Measurements from ENCODE around the gene MAN1A1. TPM values are rescaled to one million over a fixed set of nuclear protein-coding genes. Genes with fewer than 3 reads are reported as not detected.

MAN1A1 gene
- total RNA-seq, 1 donor from 2014 or later = 52.2 TPM

DNA sequence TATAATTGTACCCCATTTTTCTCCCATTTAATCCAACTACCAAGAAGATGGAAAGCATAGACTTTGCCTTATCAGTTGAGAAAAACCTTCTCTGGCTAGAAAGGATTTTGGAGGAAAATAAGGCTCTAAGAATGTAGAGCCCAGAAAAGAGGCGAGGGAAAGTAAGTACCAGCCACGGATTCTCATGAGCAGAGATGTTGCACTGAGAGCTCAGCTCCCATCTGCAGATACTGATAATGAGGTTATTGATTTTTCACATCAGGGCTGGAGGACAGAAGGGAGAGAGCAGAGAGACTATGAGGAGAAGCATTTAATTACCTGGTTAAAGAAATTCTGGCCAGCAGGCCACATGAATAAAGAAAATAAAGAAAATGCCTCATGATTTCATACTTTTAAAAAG, 166.7 kb downstream of the MAN1A1 start:
- no peak for DNase-seq (ENCODE audit: extremely low spot score, unreplicated experiment)
- no peak overlapping the region for H3K4me3 Mint-ChIP-seq
- TF ChIP-seq, protein P1, sequence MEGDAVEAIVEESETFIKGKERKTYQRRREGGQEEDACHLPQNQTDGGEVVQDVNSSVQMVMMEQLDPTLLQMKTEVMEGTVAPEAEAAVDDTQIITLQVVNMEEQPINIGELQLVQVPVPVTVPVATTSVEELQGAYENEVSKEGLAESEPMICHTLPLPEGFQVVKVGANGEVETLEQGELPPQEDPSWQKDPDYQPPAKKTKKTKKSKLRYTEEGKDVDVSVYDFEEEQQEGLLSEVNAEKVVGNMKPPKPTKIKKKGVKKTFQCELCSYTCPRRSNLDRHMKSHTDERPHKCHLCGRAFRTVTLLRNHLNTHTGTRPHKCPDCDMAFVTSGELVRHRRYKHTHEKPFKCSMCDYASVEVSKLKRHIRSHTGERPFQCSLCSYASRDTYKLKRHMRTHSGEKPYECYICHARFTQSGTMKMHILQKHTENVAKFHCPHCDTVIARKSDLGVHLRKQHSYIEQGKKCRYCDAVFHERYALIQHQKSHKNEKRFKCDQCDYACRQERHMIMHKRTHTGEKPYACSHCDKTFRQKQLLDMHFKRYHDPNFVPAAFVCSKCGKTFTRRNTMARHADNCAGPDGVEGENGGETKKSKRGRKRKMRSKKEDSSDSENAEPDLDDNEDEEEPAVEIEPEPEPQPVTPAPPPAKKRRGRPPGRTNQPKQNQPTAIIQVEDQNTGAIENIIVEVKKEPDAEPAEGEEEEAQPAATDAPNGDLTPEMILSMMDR (conservative IDR thresholded peaks at IDR 0.05) = no peak
- peaks cover 4% of the 10 kb centered on the region for H3K4me1 Mint-ChIP-seq (ENCODE audit: unreplicated experiment)
- H3K27me3 Mint-ChIP-seq = no peaks in the 10 kb centered on the region
- no peaks in the 10 kb centered on the region for H3K9me3 Mint-ChIP-seq
- H3K36me3 Mint-ChIP-seq = peaks cover 19% of the 10 kb centered on the region
- H3K27ac Mint-ChIP-seq = no peak overlapping the region

DNA sequence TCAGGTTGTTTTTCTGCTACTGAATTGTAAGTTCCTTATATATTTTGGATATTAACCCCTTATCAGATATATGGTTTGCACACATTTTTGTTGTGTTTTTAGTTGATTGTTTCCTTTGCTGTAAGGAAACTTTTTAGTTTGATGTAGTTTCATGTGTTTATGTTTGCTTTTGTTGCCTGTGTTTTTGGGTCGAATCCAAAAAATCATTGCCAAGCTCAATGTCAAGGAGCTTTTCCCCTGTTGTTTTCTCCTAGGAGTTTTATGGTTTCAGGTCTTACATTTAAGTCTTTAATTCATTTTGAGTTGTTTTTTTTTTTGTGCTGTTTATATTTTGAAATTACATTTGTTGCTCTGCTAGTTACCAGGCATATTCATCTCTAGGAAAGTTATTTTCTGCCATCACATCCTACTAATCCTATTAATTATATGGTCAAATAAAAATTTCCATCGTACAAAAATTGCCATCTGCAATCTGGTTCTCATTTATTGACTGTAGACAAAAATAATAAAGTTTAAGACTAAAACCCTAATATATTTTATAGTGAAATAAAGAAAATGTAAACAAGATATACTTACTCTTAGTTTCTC, 167.3 kb downstream of the MAN1A1 start:
- TF ChIP-seq, protein P1 (conservative IDR thresholded peaks at IDR 0.05) = no peak
- Mint-ChIP-seq H3K4me1 (ENCODE audit: unreplicated experiment) (no peaks in the 10 kb centered on the region), H3K4me3 (no peak overlapping the region), H3K9me3 (no peaks in the 10 kb centered on the region), H3K27ac (no peak overlapping the region), H3K27me3 (no peaks in the 10 kb centered on the region), H3K36me3 (peaks cover 19% of the 10 kb centered on the region)
- DNase-seq (ENCODE audit: extremely low spot score, unreplicated experiment) = no peak

- DNase-seq (ENCODE audit: extremely low spot score, unreplicated experiment) = no peak
- Mint-ChIP-seq H3K36me3 (peaks cover 16% of the 10 kb centered on the region), H3K27me3 (no peaks in the 10 kb centered on the region), H3K4me3 (no peak overlapping the region), H3K9me3 (no peaks in the 10 kb centered on the region), H3K27ac (no peak overlapping the region), H3K4me1 (ENCODE audit: unreplicated experiment) (no peaks in the 10 kb centered on the region)
- TF ChIP-seq, protein P1 (conservative IDR thresholded peaks at IDR 0.05) = no peak
These were observed 168.5 kb downstream of the MAN1A1 start for GRCh38 chr6:119181046-119181445.

- TF ChIP-seq, protein P1 (conservative IDR thresholded peaks at IDR 0.05) = no peak
- H3K9me3 Mint-ChIP-seq = no peaks in the 10 kb centered on the region
- H3K27ac Mint-ChIP-seq = peak overlapping the region; percentile 3
- DNase-seq (ENCODE audit: extremely low spot score, unreplicated experiment) = no peak
- no peak overlapping the region for H3K4me3 Mint-ChIP-seq
- peaks cover 15% of the 10 kb centered on the region for H3K36me3 Mint-ChIP-seq
- no peaks in the 10 kb centered on the region for H3K4me1 Mint-ChIP-seq (ENCODE audit: unreplicated experiment)
- no peaks in the 10 kb centered on the region for H3K27me3 Mint-ChIP-seq
These were observed 169.7 kb downstream of the MAN1A1 start for GRCh38 chr6:119179842-119180241.

DNA sequence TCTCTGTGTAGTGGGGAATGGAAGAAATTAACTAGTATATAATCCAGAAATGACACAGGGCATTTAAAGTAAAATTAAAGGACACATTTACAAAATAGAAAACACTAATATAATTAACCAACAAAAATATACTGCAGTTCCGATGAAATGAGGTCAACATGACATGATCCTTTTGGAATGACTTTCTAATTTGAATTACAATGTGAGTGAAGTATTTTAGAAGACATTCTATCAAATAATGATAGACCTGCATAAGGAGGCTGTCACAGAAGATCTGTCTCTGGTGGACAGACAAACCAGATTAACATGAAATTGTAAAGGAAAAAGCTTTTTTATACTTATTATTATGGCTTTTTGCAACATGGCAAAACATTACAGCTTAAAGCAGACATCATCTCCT, 170.5 kb downstream of the MAN1A1 start:
- H3K4me1 Mint-ChIP-seq (ENCODE audit: unreplicated experiment) = peaks cover 3% of the 10 kb centered on the region
- H3K36me3 Mint-ChIP-seq = peaks cover 11% of the 10 kb centered on the region
- no peak overlapping the region for H3K4me3 Mint-ChIP-seq
- no peak overlapping the region for H3K27ac Mint-ChIP-seq
- no peaks in the 10 kb centered on the region for H3K27me3 Mint-ChIP-seq
- DNase-seq (ENCODE audit: extremely low spot score, unreplicated experiment) = no peak
- TF ChIP-seq, protein P1 (conservative IDR thresholded peaks at IDR 0.05) = no peak
- H3K9me3 Mint-ChIP-seq = no peaks in the 10 kb centered on the region

DNA sequence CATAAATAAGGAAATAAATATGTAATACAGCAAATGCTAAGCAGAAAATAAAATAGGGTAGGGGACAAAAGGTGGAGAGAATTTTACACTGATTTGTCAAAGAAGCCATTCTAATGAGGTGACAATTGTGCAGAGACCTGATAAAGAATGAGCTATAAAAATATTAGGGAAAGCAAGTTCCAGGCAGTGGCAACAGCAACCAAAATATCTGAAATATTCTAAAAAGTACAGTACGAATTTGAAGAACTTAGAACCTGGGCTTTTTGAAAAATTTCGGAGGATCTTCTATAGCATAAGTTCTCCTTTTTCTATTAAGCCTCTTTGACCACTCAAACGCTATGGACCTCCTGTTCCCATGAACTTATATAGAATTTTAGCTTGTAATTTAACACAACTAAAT, 173.1 kb downstream of the MAN1A1 start:
- Mint-ChIP-seq H3K27me3 (no peaks in the 10 kb centered on the region), H3K4me1 (ENCODE audit: unreplicated experiment) (peaks cover 17% of the 10 kb centered on the region), H3K36me3 (peaks cover 10% of the 10 kb centered on the region), H3K27ac (peak overlapping the region; percentile 25), H3K4me3 (no peak overlapping the region), H3K9me3 (no peaks in the 10 kb centered on the region)
- no peak for DNase-seq (ENCODE audit: extremely low spot score, unreplicated experiment)
- TF ChIP-seq, protein P1 (conservative IDR thresholded peaks at IDR 0.05) = no peak

Data from type B pancreatic cell (in vitro differentiated cells).